HEK293 (cell line): ENCODE results near the gene HMG20B.

Source experiments
- BCL11B ChIP-seq: fragments of 450-650 bp; formaldehyde crosslinking; IDR thresholded peaks from 2 replicates; pipeline ENCODE4 v1.5.1; 2016; ENCODE audit warnings: low read depth, missing biosample characterization, missing genetic modification characterization
- GLI2 ChIP-seq: fragments of 450-650 bp; formaldehyde crosslinking; IDR thresholded peaks from 2 replicates; pipeline ENCODE4; 2017; ENCODE audit warnings: missing biosample characterization, missing genetic modification characterization, low read depth, borderline replicate concordance
- HIC1 ChIP-seq: fragments of 450-650 bp; formaldehyde crosslinking; IDR thresholded peaks from 2 replicates; pipeline ENCODE4 v1.5.1; 2016; ENCODE audit warnings: missing biosample characterization, missing genetic modification characterization
- TSHZ1 ChIP-seq: fragments of 450-650 bp; formaldehyde crosslinking; IDR thresholded peaks from 2 replicates; pipeline ENCODE4 v1.5.1; 2016; ENCODE audit warnings: missing biosample characterization, missing genetic modification characterization, borderline replicate concordance
- ZBTB17 ChIP-seq: fragments of 450-650 bp; formaldehyde crosslinking; IDR thresholded peaks from 2 replicates; pipeline ENCODE4 v1.5.1; 2016; ENCODE audit warnings: missing biosample characterization, missing genetic modification characterization
- ZBTB49 ChIP-seq: fragments of 450-650 bp; formaldehyde crosslinking; IDR thresholded peaks from 2 replicates; pipeline ENCODE4 v1.5.1; 2016; ENCODE audit warnings: missing biosample characterization, missing genetic modification characterization, low read depth
- ZBTB7A ChIP-seq: fragments of 450-650 bp; formaldehyde crosslinking; IDR thresholded peaks from 2 replicates; pipeline ENCODE4 v1.5.1; 2016; ENCODE audit warnings: low read depth, missing biosample characterization, missing genetic modification characterization
- ZBTB8A ChIP-seq: fragments of 450-650 bp; formaldehyde crosslinking; IDR thresholded peaks from 2 replicates; pipeline ENCODE4 v1.5.1; 2016; ENCODE audit warnings: missing biosample characterization, missing genetic modification characterization
- ZFP3 ChIP-seq: fragments of 450-650 bp; formaldehyde crosslinking; IDR thresholded peaks from 2 replicates; pipeline ENCODE4 v1.5.1; 2016; ENCODE audit warnings: low read depth, missing biosample characterization, missing genetic modification characterization
- ZNF112 ChIP-seq: fragments of 450-650 bp; formaldehyde crosslinking; IDR thresholded peaks from 2 replicates; pipeline ENCODE4 v1.5.0; 2017; ENCODE audit warnings: missing biosample characterization, missing genetic modification characterization
- ZNF121 ChIP-seq: fragments of 450-650 bp; formaldehyde crosslinking; IDR thresholded peaks from 2 replicates; pipeline ENCODE4 v1.5.1; 2016; ENCODE audit warnings: missing biosample characterization, missing genetic modification characterization
- ZNF175 ChIP-seq: fragments of 450-650 bp; formaldehyde crosslinking; IDR thresholded peaks from 2 replicates; pipeline ENCODE4 v1.5.1; 2016; ENCODE audit warnings: missing biosample characterization, missing genetic modification characterization
- ZNF24 ChIP-seq: fragments of 450-650 bp; formaldehyde crosslinking; IDR thresholded peaks from 2 replicates; pipeline ENCODE4 v1.5.1; 2016; ENCODE audit warnings: missing biosample characterization, missing genetic modification characterization
- ZNF274 ChIP-seq, 2 experiments: fragments of 200-500 bp in 1 of 2; fragments of 450-650 bp in 1 of 2; sonication (Bioruptor generic) in 1 of 2; formaldehyde crosslinking in 1 of 2; IDR thresholded peaks; 2 replicates each; pipeline versions ENCODE4 v1.5.1 to v1.6.1; 2014 to 2016; ENCODE audit warnings: borderline replicate concordance in 1 of 2, inconsistent platforms in 1 of 2, low read length in 1 of 2, missing biosample characterization in 1 of 2, missing genetic modification characterization in 1 of 2
- ZNF514 ChIP-seq: fragments of 450-650 bp; formaldehyde crosslinking; IDR thresholded peaks from 2 replicates; pipeline ENCODE4 v1.5.1; 2016; ENCODE audit warnings: missing biosample characterization, missing genetic modification characterization
- ZNF837 ChIP-seq: fragments of 450-650 bp; formaldehyde crosslinking; IDR thresholded peaks from 2 replicates; pipeline ENCODE4 v1.5.1; 2016; ENCODE audit warnings: missing biosample characterization, missing genetic modification characterization
- TF ChIP-seq, protein P1 (sequence below): fragments of 450-650 bp; formaldehyde crosslinking; IDR thresholded peaks from 2 replicates; pipeline ENCODE4 v1.5.1; 2017; ENCODE audit warnings: missing biosample characterization, missing genetic modification characterization
- TF ChIP-seq, protein P2 (sequence below): fragments of 450-650 bp; formaldehyde crosslinking; IDR thresholded peaks from 2 replicates; pipeline ENCODE4 v1.5.1; 2017; ENCODE audit warnings: missing biosample characterization, mild to moderate bottlenecking, missing genetic modification characterization, moderate library complexity
- TF ChIP-seq, protein P3 (sequence below): fragments of 450-650 bp; formaldehyde crosslinking; IDR thresholded peaks from 2 replicates; pipeline ENCODE4 v1.5.1; 2016; ENCODE audit warnings: missing biosample characterization, missing genetic modification characterization
- TF ChIP-seq, protein P4 (sequence below): fragments of 450-650 bp; formaldehyde crosslinking; IDR thresholded peaks from 2 replicates; pipeline ENCODE4 v1.5.1; 2016; ENCODE audit warnings: missing biosample characterization, missing genetic modification characterization

The HMG20B gene

GRCh38 chr19:3557461-3558248 lies 15.1 kb upstream of the HMG20B start, which contains the start of gene MFSD12 (continued):
- TF ChIP-seq, protein P1, sequence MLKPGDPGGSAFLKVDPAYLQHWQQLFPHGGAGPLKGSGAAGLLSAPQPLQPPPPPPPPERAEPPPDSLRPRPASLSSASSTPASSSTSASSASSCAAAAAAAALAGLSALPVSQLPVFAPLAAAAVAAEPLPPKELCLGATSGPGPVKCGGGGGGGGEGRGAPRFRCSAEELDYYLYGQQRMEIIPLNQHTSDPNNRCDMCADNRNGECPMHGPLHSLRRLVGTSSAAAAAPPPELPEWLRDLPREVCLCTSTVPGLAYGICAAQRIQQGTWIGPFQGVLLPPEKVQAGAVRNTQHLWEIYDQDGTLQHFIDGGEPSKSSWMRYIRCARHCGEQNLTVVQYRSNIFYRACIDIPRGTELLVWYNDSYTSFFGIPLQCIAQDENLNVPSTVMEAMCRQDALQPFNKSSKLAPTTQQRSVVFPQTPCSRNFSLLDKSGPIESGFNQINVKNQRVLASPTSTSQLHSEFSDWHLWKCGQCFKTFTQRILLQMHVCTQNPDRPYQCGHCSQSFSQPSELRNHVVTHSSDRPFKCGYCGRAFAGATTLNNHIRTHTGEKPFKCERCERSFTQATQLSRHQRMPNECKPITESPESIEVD (tag by site-specific recombination) = no peak
- no peak for TF ChIP-seq ZNF112 (tag by site-specific recombination)
- TF ChIP-seq ZNF121 (tag by site-specific recombination) = no peak
- peak; percentile 60; the same call in 1 of the 2 replicates for TF ChIP-seq TSHZ1 (tag by site-specific recombination)
- peak; percentile 79; the same call in 1 of the 2 replicates for TF ChIP-seq ZBTB7A (tag by site-specific recombination)
- TF ChIP-seq, protein P2, sequence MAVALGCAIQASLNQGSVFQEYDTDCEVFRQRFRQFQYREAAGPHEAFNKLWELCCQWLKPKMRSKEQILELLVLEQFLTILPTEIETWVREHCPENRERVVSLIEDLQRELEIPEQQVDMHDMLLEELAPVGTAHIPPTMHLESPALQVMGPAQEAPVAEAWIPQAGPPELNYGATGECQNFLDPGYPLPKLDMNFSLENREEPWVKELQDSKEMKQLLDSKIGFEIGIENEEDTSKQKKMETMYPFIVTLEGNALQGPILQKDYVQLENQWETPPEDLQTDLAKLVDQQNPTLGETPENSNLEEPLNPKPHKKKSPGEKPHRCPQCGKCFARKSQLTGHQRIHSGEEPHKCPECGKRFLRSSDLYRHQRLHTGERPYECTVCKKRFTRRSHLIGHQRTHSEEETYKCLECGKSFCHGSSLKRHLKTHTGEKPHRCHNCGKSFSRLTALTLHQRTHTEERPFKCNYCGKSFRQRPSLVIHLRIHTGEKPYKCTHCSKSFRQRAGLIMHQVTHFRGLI = 0 out of 2 replicates have a peak, but pooled peaks have one; percentile 32
- TF ChIP-seq, protein P3, sequence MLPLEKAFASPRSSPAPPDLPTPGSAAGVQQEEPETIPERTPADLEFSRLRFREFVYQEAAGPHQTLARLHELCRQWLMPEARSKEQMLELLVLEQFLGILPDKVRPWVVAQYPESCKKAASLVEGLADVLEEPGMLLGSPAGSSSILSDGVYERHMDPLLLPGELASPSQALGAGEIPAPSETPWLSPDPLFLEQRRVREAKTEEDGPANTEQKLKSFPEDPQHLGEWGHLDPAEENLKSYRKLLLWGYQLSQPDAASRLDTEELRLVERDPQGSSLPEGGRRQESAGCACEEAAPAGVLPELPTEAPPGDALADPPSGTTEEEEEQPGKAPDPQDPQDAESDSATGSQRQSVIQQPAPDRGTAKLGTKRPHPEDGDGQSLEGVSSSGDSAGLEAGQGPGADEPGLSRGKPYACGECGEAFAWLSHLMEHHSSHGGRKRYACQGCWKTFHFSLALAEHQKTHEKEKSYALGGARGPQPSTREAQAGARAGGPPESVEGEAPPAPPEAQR (tag by site-specific recombination) = no peak; the same call in 1 of the 2 replicates
- no peak for TF ChIP-seq ZBTB49 (tag by site-specific recombination)
- TF ChIP-seq, protein P4, sequence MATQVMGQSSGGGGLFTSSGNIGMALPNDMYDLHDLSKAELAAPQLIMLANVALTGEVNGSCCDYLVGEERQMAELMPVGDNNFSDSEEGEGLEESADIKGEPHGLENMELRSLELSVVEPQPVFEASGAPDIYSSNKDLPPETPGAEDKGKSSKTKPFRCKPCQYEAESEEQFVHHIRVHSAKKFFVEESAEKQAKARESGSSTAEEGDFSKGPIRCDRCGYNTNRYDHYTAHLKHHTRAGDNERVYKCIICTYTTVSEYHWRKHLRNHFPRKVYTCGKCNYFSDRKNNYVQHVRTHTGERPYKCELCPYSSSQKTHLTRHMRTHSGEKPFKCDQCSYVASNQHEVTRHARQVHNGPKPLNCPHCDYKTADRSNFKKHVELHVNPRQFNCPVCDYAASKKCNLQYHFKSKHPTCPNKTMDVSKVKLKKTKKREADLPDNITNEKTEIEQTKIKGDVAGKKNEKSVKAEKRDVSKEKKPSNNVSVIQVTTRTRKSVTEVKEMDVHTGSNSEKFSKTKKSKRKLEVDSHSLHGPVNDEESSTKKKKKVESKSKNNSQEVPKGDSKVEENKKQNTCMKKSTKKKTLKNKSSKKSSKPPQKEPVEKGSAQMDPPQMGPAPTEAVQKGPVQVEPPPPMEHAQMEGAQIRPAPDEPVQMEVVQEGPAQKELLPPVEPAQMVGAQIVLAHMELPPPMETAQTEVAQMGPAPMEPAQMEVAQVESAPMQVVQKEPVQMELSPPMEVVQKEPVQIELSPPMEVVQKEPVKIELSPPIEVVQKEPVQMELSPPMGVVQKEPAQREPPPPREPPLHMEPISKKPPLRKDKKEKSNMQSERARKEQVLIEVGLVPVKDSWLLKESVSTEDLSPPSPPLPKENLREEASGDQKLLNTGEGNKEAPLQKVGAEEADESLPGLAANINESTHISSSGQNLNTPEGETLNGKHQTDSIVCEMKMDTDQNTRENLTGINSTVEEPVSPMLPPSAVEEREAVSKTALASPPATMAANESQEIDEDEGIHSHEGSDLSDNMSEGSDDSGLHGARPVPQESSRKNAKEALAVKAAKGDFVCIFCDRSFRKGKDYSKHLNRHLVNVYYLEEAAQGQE (tag by site-specific recombination) = peak; percentile 61
- TF ChIP-seq GLI2 (tag by site-specific recombination) = no peak
- TF ChIP-seq ZBTB8A (tag by site-specific recombination) = peak; percentile 93
- no peak for TF ChIP-seq ZNF837 (tag by site-specific recombination)
- no peak for TF ChIP-seq ZFP3
- no peak; the same call in 1 of the 2 replicates for TF ChIP-seq ZNF24 (tag by site-specific recombination)
- TF ChIP-seq ZBTB17 (tag by site-specific recombination) = peak; percentile 91
- TF ChIP-seq BCL11B = 0 out of 2 replicates have a peak, but pooled peaks have one; percentile 13
- no peak for TF ChIP-seq ZNF175 (tag by site-specific recombination)
- peak; percentile 68 for TF ChIP-seq HIC1
- no peak for TF ChIP-seq ZNF274 (IDR thresholded peaks at IDR 0.05; ENCODE audit: low read length)
- TF ChIP-seq ZNF274 (tag by site-specific recombination; IDR thresholded peaks at IDR 0.05; ENCODE audit: borderline replicate concordance) = no peak
- TF ChIP-seq ZNF514 (tag by site-specific recombination) = no peak
